Globus pallidus (tissue), 1 donor: ENCODE data around the gene ATXN1L.
"Not testable (repeated sequence)": the region's sequence is repeated elsewhere in the genome, so short reads cannot be mapped to it uniquely, and the experiment has no call there.

ENCODE experiments used
- DNase-seq: peaks from one replicate; pipeline ENCODE4 v3.0.0-alpha.2; 2015; ENCODE audit warnings: low spot score

The ATXN1L gene

GRCh38 chr16:71894229-71894920 is 48.6 kb downstream of the ATXN1L start:
- peak; percentile 50 for DNase-seq

- DNase-seq, result peak; percentile 97
Measured at GRCh38 chr16:71894921-71895678, 49.3 kb downstream of the ATXN1L start, which contains the start of gene IST1. IST1 (plus strand) TSS chr16:71895531; CDS start chr16:71915641, 20,110 bp downstream.

- no peak for DNase-seq
Measured at GRCh38 chr16:71895679-71896365, 50.0 kb downstream of the ATXN1L start.

- no peak for DNase-seq
Measured at GRCh38 chr16:71896764-71897368, 51.1 kb downstream of the ATXN1L start.

- no peak for DNase-seq
Measured at GRCh38 chr16:71899171-71899570, 53.4 kb downstream of the ATXN1L start.

GRCh38 chr16:71902656-71903365 is 57.0 kb downstream of the ATXN1L start:
- DNase-seq, result no peak

- no peak for DNase-seq
Measured at GRCh38 chr16:71903608-71904007, 57.8 kb downstream of the ATXN1L start.

GRCh38 chr16:71904239-71904638 is 58.5 kb downstream of the ATXN1L start:
- no peak for DNase-seq

- not testable (repeated sequence) for DNase-seq
Measured at GRCh38 chr16:71905765-71906164, 60.0 kb downstream of the ATXN1L start.
